ENCODE data around the gene KLHL14. TPM values are rescaled to one million over a fixed set of nuclear protein-coding genes. Genes with fewer than 3 reads are reported as not detected.

Gene KLHL14
- total and polyA plus RNA-seq, 9 donors: 0.04 to 1.6 (median 0.23) TPM

DNA sequence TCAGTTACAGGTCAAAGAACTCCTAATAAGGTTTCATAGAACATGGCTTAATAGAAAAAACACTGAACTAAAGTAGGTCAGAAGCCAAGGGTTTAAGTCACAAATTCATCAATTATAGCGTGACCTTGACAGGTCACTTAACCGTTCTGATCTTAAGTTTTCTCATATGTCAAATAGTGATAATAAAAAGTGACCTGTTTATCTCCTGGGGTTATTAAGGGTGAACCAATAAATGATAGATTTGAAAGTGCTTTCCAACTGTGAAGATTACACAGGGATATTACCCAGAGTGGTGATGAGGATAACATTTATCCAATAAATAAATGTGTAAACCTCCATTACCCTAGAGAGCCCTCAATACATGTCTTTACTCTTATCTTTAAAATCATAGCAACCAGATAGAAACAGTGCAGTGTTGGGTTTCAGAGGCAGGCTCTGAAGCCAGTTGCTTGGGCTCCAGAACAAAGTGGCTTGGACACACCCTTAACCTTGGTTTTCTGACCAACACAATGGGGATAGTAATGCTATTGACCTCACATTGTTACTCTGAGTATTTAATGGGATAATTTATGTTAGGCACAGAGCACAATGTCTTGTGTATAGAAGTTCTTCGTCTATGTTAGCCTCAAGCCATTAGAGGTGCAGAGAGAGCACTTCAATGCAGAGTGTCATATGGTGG, 48.6 kb downstream of the KLHL14 start:
- WGBS (ENCODE audit: insufficient coverage): no CpG with 5 or more reads among the region's 3 CpGs
- DNase-seq: no peak
- no peaks in the 10 kb centered on the region for H3K9me3 ChIP-seq (replicated peaks; ENCODE audit: control insufficient read depth, low read depth, low read length)
- no peaks in the 10 kb centered on the region for H3K4me1 ChIP-seq (ENCODE audit: control insufficient read depth, insufficient read depth, low read length)
- H3K27me3 ChIP-seq (ENCODE audit: control insufficient read depth, insufficient read depth, low read length): no peaks in the 10 kb centered on the region
- no peak overlapping the region for H3K27ac ChIP-seq (ENCODE audit: low read length)
- no peak overlapping the region for H3K4me3 ChIP-seq (ENCODE audit: low read length)
- no peaks in the 10 kb centered on the region for H3K36me3 ChIP-seq (ENCODE audit: control insufficient read depth, insufficient read depth, low read length)

DNA sequence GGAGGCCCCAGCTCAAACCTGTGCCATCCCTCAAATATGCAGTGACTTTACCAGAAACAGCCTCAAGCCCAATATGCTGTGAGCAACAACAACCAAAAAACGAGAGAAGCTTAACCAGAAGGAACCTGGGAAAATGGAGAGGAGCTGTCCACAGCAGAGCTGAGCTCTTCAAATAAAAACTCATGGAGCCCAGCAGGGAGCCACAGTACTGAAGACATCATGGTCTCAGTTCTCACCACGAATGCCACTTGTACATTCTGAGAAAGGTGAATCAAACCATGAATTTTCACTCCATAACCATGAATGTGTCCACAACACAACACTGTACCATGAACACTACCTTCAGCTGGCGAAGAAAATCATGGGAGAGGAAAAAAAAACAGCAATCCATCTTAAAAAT, 50.5 kb downstream of the KLHL14 start:
- Histone ChIP-seq H3K4me3 (ENCODE audit: low read length) (no peak overlapping the region), H3K9me3 (replicated peaks; ENCODE audit: control insufficient read depth, low read depth, low read length) (no peaks in the 10 kb centered on the region), H3K27me3 (ENCODE audit: control insufficient read depth, insufficient read depth, low read length) (no peaks in the 10 kb centered on the region), H3K36me3 (ENCODE audit: control insufficient read depth, insufficient read depth, low read length) (no peaks in the 10 kb centered on the region), H3K4me1 (ENCODE audit: control insufficient read depth, insufficient read depth, low read length) (no peaks in the 10 kb centered on the region), H3K27ac (ENCODE audit: low read length) (no peak overlapping the region)
- no peak for DNase-seq
- 100% methylated on average over 1 of the region's 3 CpGs for WGBS (ENCODE audit: insufficient coverage)

DNA sequence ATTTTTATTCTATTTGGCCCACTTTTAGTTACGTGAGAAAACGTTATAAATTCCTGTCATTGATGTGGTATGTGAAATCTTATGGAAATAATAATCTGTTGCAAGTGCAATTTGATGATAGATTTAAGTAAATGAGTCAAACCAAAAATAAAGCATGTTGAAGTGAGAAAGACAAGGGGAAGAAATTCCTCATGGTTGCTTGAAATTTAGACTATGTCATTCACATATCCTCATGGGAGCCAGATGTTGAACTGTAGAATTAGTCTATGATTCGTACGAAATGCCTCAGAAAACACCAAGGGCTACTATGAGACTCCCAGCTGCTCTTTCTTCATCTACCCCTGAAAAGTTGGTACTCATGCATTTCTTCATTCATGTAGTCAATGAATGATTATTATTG, 55.7 kb downstream of the KLHL14 start:
- Histone ChIP-seq H3K27me3 (ENCODE audit: control insufficient read depth, insufficient read depth, low read length) (no peaks in the 10 kb centered on the region), H3K36me3 (ENCODE audit: control insufficient read depth, insufficient read depth, low read length) (no peaks in the 10 kb centered on the region), H3K4me3 (ENCODE audit: low read length) (no peak overlapping the region), H3K4me1 (ENCODE audit: control insufficient read depth, insufficient read depth, low read length) (no peaks in the 10 kb centered on the region), H3K27ac (ENCODE audit: low read length) (no peak overlapping the region), H3K9me3 (replicated peaks; ENCODE audit: control insufficient read depth, low read depth, low read length) (no peaks in the 10 kb centered on the region)
- no CpG with 5 or more reads among the region's 4 CpGs for WGBS (ENCODE audit: insufficient coverage)
- no peak for DNase-seq

DNA sequence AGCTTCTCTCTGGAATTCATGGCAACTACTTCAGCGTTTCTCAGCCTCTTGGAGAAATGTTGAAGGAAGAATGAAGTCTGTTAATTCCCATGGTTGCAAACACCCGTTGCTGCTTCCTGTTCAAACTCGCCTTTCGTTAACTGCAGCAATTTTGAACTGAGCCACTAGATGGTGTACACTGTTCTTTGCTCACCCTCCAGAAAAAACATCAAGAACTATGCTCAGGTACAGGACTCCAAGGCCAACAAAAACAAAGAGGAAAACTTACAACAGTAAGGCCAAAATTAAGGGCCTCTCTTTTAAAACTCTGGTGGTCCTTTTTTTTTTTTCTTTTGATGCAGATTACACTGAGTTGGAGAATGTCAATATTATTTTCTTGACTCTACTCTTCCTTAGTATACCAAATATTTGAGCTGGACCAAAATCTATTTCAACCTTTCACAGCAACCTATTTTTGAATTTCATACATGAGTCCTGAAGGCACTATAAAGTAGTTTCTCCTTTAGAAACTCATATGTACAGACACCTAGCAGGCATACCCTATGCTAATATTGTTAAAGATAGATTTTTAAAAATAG, 58.2 kb downstream of the KLHL14 start:
- H3K27me3 ChIP-seq (ENCODE audit: control insufficient read depth, insufficient read depth, low read length): no peaks in the 10 kb centered on the region
- DNase-seq: peak; percentile 88
- H3K36me3 ChIP-seq (ENCODE audit: control insufficient read depth, insufficient read depth, low read length): no peaks in the 10 kb centered on the region
- 0% methylated on average over 3 of the region's 4 CpGs for WGBS (ENCODE audit: insufficient coverage)
- no peak overlapping the region for H3K27ac ChIP-seq (ENCODE audit: low read length)
- H3K4me1 ChIP-seq (ENCODE audit: control insufficient read depth, insufficient read depth, low read length): no peaks in the 10 kb centered on the region
- no peaks in the 10 kb centered on the region for H3K9me3 ChIP-seq (replicated peaks; ENCODE audit: control insufficient read depth, low read depth, low read length)
- H3K4me3 ChIP-seq (ENCODE audit: low read length): no peak overlapping the region

DNA sequence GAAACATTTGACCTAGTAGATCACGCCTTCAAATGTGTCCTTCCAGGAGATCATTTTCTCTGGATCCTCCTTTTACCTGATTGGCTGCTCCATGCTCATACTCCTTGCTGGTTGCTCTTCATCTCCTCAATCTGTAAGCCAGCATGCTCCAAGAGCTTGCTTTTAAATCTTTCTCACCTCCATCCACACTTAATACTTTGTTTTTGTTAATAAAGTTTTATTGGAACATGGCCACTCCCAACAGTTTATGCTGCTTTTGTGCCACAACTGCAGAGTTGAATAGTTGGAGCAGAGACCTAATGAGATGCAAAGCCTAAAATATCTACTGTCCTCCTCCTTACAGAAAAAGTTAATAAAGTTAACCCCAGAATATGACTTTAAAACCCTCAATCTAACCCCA, 60.0 kb downstream of the KLHL14 start:
- no peaks in the 10 kb centered on the region for H3K36me3 ChIP-seq (ENCODE audit: control insufficient read depth, insufficient read depth, low read length)
- H3K4me1 ChIP-seq (ENCODE audit: control insufficient read depth, insufficient read depth, low read length): no peaks in the 10 kb centered on the region
- no peak overlapping the region for H3K27ac ChIP-seq (ENCODE audit: low read length)
- peaks cover 2% of the 10 kb centered on the region for H3K27me3 ChIP-seq (ENCODE audit: control insufficient read depth, insufficient read depth, low read length)
- no peaks in the 10 kb centered on the region for H3K9me3 ChIP-seq (replicated peaks; ENCODE audit: control insufficient read depth, low read depth, low read length)
- DNase-seq: no peak
- 90% methylated on average over 1 of the region's 1 CpG for WGBS (ENCODE audit: insufficient coverage)
- no peak overlapping the region for H3K4me3 ChIP-seq (ENCODE audit: low read length)

DNA sequence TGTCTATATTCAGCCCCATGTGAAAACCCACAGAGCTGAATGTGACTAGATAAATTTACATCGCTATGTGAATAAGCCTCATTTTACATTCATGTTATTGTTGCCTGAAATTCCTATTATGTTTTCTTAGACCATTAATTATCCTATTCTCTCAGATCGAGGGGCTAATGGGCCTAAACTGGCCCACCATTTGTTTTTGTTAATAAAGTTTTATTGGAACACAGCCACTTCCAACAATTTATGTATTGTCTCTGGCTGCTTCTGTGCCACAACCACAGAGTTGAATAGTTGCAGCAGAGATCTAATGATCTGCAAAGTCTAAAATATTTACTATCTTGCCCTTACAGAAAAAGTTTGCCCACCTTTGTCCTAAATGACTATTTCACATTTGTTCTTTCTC, 61.0 kb downstream of the KLHL14 start:
- H3K36me3 ChIP-seq (ENCODE audit: control insufficient read depth, insufficient read depth, low read length): no peaks in the 10 kb centered on the region
- H3K27ac ChIP-seq (ENCODE audit: low read length): no peak overlapping the region
- no peaks in the 10 kb centered on the region for H3K9me3 ChIP-seq (replicated peaks; ENCODE audit: control insufficient read depth, low read depth, low read length)
- H3K4me1 ChIP-seq (ENCODE audit: control insufficient read depth, insufficient read depth, low read length): no peaks in the 10 kb centered on the region
- no peak overlapping the region for H3K4me3 ChIP-seq (ENCODE audit: low read length)
- DNase-seq: no peak
- WGBS (ENCODE audit: insufficient coverage): no CpG with 5 or more reads among the region's 2 CpGs
- peaks cover 2% of the 10 kb centered on the region for H3K27me3 ChIP-seq (ENCODE audit: control insufficient read depth, insufficient read depth, low read length)

DNA sequence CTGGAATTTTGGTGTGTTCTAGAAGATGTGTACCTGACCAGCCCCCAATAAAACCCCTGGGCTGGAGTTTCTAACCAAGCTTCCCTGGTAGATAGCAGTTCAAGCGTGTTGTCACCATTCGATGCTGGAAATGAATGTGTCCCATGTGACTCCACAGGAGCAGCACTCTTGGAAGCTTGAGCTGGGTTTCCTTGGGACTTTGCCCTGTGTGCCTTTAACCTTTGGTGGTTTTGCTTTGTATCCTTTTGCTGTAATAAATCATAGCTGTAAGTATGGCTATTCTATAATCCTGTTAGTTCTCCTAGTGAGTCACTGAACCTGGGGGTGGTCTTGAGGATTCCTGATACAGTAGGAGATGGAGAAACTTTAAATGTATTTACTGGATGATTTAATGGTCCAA, 65.2 kb downstream of the KLHL14 start:
- Histone ChIP-seq H3K4me1 (ENCODE audit: control insufficient read depth, insufficient read depth, low read length) (no peaks in the 10 kb centered on the region), H3K9me3 (replicated peaks; ENCODE audit: control insufficient read depth, low read depth, low read length) (no peaks in the 10 kb centered on the region), H3K4me3 (ENCODE audit: low read length) (no peak overlapping the region), H3K36me3 (ENCODE audit: control insufficient read depth, insufficient read depth, low read length) (no peaks in the 10 kb centered on the region), H3K27me3 (ENCODE audit: control insufficient read depth, insufficient read depth, low read length) (peaks cover 2% of the 10 kb centered on the region), H3K27ac (ENCODE audit: low read length) (no peak overlapping the region)
- 61% methylated on average over 2 of the region's 2 CpGs for WGBS (ENCODE audit: insufficient coverage)
- DNase-seq: no peak

DNA sequence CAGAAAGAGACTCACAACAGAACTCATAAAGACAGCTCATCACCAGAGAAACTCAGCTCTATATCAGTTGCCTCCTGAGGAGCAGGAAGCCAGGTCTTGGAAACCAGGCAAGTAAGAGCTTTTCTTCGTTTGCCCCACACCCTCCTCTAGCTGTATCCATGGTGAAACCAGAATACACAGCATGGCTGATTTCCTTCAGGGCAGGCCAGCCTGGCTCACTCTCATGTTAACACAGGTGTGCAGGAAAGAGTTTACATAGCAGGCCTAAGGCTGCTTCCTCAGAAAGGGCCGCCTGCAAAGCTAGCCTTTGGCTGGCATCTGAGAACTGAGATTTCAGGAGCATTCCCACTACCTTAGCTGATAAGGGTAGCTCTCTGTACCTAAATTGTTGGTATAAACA, 65.7 kb downstream of the KLHL14 start:
- Histone ChIP-seq H3K27ac (ENCODE audit: low read length) (no peak overlapping the region), H3K9me3 (replicated peaks; ENCODE audit: control insufficient read depth, low read depth, low read length) (no peaks in the 10 kb centered on the region), H3K36me3 (ENCODE audit: control insufficient read depth, insufficient read depth, low read length) (no peaks in the 10 kb centered on the region), H3K4me3 (ENCODE audit: low read length) (no peak overlapping the region), H3K4me1 (ENCODE audit: control insufficient read depth, insufficient read depth, low read length) (no peaks in the 10 kb centered on the region), H3K27me3 (ENCODE audit: control insufficient read depth, insufficient read depth, low read length) (peaks cover 2% of the 10 kb centered on the region)
- WGBS (ENCODE audit: insufficient coverage): 80% methylated on average over 1 of the region's 2 CpGs
- no peak for DNase-seq

DNA sequence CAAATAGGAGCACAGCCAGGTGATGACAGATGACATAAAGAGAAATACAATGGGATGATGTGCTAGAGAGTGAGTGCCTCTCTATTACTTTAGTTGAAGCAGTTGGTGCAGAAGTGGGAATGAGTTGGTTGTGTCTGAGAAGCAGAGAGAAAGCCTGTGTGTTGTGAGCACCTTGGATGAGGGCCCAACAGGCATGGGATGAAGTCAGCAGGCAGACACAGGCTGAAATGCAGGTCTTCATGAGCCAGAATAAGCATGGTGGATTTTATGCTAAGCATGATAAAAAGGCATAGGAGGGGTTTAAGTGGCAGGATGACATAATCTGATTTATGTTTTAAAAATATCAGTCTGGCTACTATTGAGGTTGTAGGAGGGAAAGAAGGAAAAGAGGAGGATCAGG, 71.5 kb downstream of the KLHL14 start:
- Histone ChIP-seq H3K27me3 (ENCODE audit: control insufficient read depth, insufficient read depth, low read length) (no peaks in the 10 kb centered on the region), H3K27ac (ENCODE audit: low read length) (no peak overlapping the region), H3K9me3 (replicated peaks; ENCODE audit: control insufficient read depth, low read depth, low read length) (no peaks in the 10 kb centered on the region), H3K4me3 (ENCODE audit: low read length) (no peak overlapping the region), H3K4me1 (ENCODE audit: control insufficient read depth, insufficient read depth, low read length) (no peaks in the 10 kb centered on the region), H3K36me3 (ENCODE audit: control insufficient read depth, insufficient read depth, low read length) (no peaks in the 10 kb centered on the region)
- peak; percentile 25 for DNase-seq

DNA sequence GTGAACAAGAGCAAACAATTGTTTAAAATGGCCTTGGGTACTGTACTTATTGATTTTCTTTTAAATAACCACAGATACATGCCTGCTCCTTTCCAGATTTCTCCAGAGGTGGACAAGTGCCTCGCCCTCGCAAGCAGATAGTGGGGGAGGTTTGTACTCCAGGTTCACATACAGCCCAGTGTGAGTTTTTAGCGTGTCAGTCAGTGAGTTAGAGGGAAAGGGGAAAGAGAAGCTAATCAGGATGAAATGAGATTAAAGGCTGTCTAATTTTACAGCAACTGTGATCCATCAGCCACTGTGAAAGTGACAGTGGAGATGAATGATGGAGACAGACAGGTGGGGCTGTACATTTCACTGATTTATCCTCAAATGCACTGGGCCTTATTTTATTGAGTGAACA, 74.7 kb downstream of the KLHL14 start:
- no peaks in the 10 kb centered on the region for H3K27me3 ChIP-seq (ENCODE audit: control insufficient read depth, insufficient read depth, low read length)
- H3K36me3 ChIP-seq (ENCODE audit: control insufficient read depth, insufficient read depth, low read length): no peaks in the 10 kb centered on the region
- no peaks in the 10 kb centered on the region for H3K4me1 ChIP-seq (ENCODE audit: control insufficient read depth, insufficient read depth, low read length)
- 29% methylated on average over 1 of the region's 3 CpGs for WGBS (ENCODE audit: insufficient coverage)
- no peak overlapping the region for H3K4me3 ChIP-seq (ENCODE audit: low read length)
- DNase-seq: no peak
- H3K27ac ChIP-seq (ENCODE audit: low read length): no peak overlapping the region
- H3K9me3 ChIP-seq (replicated peaks; ENCODE audit: control insufficient read depth, low read depth, low read length): no peaks in the 10 kb centered on the region

DNA sequence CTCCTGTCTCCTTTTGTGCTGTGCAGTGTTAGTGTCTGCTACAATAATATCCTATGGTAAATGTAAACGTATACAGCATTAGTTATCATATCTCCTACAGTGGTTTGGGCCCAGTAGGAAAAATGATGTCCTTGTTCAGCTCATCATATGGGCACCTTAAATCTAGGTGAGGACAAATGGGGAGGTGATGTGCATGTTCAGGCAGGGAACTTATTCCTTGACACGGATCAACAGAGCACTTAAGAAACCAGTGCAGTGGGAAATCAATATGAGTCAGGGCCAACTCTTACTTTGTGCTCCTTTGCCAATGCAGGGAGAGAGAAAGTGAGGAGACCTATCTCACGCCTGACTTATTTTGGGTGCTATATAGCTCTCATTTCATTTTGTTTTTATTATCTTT, 76.4 kb downstream of the KLHL14 start:
- Histone ChIP-seq H3K27me3 (ENCODE audit: control insufficient read depth, insufficient read depth, low read length) (no peaks in the 10 kb centered on the region), H3K27ac (ENCODE audit: low read length) (no peak overlapping the region), H3K4me1 (ENCODE audit: control insufficient read depth, insufficient read depth, low read length) (no peaks in the 10 kb centered on the region), H3K9me3 (replicated peaks; ENCODE audit: control insufficient read depth, low read depth, low read length) (no peaks in the 10 kb centered on the region), H3K4me3 (ENCODE audit: low read length) (no peak overlapping the region), H3K36me3 (ENCODE audit: control insufficient read depth, insufficient read depth, low read length) (no peaks in the 10 kb centered on the region)
- no peak for DNase-seq
- 57% methylated on average over 1 of the region's 3 CpGs for WGBS (ENCODE audit: insufficient coverage)

Data from muscle of leg (tissue), 11 donors.